HG03520 (cell line): ENCODE results near the gene GRM7.

ENCODE experiments used
- ATAC-seq: cut with Tn5 transposase; IDR thresholded peaks from one replicate; pipeline ENCODE4 v1.9.1; 2021; ENCODE audit warnings: mild to moderate bottlenecking, moderate library complexity; ENCODE audit not compliant: unreplicated experiment

The GRM7 gene

DNA sequence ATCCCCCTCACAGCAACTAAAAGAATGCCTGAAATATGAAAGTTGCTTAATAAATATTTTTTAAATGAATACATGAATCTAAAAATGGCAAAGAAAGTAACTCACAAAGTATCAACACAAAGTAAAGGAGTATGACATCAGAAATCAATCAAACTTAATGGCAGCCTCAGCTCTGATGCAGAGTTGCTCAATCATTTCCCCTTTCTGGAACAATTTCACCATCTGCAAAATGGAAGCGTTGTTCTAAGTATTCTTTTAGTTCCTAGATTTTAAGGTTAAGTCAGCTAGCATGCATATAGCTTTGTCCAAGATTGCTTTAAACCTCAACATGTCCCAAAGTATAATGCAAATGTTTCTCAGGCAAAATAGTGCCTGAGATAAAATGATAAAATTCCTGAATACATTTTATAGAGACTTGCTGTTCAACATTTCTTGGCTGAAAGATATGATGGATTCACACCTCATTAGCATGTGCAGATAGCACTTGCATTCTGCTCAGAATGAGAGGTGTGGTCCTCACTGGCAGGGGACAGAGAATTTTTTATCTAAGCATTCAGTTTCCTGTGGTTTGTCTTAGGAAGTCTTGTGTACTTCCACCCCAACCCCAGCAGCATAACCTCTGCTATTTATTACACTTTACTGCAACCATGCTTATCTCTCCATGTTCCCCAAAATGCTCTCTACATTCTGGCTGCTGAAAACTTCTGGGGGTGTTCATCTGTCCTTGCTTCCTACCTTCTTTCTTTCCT is 429.3 kb downstream of the GRM7 start:
- no peak for ATAC-seq

DNA sequence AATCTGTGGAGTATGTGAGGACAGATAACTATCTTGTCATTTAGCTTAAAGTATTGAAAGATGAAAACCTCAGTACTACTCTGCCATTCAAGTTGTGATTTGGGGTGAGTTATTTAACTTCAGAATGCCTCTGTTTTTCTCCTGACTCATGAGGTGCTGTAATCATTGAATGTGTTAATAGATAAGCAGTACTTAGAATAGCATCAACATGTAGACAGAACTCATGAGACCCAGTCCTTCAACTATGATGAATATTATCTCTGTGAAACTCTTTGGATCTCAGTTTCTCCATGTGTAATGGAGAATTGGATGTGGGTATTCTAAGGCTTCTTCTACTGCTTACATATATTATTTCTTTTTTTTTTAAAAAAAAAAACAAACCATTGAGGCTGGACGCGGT is 431.4 kb downstream of the GRM7 start:
- no peak for ATAC-seq

DNA sequence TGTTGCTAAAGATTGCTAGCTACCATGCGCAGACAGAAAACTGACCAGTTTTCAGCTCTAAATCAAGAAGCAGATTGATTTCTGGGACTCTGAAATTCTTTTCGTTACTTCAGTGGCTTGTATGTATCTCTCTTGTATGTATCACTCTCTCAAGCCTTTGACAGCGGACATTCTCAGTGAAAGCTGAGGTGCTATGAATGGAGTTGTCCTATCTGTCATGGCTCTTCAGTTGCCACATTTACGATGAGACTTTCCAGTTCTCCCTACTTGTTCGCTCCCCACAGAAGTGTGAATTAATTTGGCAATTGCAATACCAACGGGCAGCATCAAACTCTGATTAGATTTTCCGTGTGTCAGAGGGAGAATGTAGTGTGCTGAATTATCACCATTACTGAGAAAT is 432.4 kb downstream of the GRM7 start:
- ATAC-seq, result no peak

DNA sequence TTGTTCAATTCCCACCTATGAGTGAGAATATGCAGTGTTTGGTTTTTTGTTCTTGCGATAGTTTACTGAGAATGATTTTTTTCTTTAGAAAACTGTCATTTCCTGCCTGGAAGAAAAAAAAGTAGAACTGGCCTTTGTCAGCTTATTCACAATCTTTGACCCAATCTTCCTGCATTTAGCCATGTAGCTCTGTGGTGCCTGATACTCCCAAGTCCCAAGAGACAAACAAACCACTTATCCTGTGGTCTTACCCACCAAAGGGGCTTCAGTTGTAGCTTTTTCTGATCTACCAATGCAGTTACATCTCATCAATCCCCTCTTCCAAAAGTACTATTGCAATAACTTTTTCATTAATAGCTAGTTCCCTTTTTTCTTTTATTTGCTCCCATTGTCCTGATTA is 444.6 kb downstream of the GRM7 start:
- no peak for ATAC-seq

DNA sequence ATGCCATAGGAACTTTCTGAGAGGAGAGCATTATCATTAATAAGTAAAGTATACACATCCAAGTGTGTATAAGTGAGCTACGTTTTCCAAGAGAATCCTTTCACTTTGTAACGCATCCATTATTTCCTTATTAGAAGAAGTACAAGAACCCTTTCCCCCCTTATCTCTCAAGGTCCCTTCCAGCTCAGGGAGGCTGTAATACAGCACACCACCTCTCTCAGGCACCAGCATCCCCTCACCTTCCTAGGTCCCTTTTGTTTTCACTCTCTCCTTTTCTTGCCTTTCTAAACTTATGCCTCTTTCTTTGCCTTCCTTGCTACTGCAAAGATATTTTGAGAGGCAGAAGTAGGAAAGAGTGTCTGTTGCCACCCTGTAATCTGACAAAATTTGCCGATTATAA is 446.0 kb downstream of the GRM7 start:
- ATAC-seq, result no peak

DNA sequence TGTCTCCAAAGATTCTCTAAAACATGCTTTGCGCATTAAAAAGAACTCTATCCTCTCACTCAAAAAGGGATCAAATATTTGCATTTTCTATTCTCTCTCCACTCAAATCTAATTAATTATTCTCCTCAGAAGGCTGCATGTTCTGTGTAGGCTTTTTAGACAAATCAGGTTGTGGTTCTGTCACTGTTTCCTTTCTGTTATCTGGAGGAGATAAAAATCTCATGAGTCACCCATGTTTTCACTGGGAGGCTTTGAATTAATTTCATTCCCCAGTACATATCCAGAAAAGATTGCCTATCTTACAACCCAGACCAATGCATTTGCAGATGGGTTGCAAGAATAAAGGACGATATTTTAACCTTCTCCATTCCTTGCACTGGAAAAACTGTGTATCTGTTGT is 446.5 kb downstream of the GRM7 start:
- no peak for ATAC-seq

DNA sequence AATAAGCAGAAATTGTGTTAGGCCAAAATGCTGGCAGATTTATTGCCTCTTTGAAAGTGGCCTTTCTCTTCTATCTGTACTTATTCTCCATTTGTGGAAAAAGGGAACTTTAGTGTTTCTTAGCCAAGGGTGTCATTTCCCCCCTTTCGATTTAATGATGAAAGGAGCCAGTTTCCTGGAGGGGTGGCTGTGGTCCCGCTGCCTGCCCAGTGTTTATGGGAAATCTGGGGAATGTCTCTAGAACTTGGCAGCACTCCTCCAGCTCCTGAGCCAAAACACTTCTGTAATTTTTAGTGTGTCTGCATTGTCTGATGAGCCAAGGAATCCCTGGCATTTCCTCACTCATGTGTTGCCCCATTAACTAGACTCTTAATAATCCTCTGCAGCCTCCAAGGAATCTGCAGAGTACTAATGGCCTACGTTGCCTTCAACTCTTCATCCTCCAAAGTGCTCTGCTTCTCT is 448.8 kb downstream of the GRM7 start:
- no peak for ATAC-seq

DNA sequence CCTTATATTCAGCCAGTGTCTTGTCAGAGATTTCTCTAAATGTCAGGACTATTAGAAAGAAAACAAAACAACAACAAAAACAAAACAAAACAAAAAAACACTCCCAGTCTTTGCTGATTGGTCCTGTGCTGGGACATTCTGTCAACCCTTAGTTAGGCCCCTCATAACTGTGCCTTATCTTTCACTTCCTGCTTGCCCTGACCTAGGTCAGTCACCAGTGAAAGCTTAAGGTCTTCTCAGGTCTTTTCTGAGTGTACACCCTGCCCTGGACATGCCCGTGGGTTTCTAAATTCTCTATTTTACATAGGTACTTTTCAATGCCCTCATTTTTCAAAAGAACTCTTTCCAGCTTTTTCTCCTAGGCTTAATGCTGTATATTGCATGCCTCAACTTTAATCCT is 454.1 kb downstream of the GRM7 start:
- ATAC-seq, result no peak

DNA sequence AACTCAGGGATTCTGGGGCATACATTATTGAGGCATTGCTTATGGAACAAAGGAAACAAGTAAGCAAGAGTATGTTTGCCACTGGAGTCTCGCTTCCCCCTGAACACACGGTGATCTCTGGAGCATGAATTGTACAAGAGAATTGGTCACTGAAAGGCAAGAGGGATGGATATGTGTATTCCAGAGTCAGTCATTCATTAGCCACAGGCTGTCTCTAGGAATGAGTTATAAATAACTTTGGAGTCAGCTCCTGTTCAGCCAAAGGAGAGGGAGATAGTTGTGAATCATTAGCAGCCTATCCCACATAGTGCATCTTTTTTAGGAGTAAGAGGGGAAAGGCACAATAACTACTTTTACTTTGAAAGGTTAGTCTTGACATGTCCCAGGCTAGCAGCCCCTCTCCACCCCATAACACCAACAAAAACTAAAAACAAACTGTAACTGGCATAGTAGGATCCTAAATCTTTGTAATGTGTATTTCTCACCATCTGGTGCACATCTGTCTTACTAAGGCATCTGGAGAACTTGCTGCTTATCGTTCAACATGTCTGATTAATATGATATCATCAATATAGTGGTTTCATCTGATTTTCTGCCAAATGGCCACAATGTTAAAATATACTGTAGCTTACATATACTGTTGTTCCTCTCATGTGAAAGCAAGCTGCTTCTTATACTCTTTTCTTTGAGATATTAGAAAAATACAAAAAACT is 462.2 kb downstream of the GRM7 start:
- ATAC-seq, result no peak

DNA sequence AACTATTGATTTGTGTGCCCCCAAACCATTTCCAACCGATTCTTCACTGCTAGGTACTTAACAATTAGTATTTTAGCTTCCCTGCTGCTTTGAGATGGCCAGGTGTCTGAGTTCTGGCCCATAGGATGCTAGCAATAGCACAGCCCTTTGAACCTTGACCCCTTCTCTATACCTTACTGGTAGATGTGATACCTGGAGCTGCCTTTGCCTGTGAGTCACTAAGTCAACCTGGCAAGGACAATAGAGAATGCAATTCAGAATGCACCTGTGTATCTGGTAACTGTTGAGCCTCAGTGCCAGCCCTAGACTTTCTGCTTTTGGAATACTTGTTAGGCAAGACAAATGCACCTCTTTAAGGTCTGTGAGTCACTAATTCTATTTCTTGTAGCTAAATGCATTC is 467.4 kb downstream of the GRM7 start:
- ATAC-seq, result no peak

DNA sequence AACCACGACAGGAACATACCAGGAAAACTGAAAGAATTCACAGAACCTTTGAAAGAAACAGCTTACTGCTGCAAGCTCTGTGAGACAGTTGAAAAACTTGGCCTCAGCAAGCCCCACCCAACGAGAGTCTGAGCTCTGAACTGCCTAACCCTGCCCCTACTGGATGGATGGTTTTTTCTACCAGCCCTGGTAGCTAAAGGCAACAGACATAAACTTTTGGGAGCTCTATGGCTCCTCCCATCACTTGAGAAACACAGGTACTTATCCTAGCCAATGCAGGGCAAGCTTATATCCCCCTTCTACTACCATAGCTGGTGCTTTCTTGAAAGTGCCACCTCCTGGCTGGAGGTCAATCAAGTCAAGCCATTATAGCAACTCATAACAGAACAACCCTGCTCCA is 471.8 kb downstream of the GRM7 start:
- ATAC-seq, result no peak

DNA sequence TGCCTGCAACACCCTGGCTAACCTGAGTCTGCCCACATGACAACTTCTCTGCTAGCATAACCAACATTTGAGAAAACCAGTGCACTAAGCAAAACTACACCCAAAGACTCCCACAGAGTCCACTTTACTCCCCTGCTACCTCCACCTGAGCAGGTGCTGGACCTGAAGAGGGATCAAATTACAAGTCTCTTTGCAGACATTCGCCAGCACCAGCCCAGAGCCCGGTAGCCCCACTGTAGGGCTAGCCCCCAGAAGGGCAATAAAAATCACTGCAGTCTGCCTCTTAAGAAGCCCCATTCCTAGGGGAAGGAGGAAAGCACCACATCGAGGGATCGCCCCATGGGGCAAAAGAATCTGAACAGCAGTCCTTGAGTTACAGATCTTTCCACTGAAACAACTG is 472.2 kb downstream of the GRM7 start:
- no peak for ATAC-seq

DNA sequence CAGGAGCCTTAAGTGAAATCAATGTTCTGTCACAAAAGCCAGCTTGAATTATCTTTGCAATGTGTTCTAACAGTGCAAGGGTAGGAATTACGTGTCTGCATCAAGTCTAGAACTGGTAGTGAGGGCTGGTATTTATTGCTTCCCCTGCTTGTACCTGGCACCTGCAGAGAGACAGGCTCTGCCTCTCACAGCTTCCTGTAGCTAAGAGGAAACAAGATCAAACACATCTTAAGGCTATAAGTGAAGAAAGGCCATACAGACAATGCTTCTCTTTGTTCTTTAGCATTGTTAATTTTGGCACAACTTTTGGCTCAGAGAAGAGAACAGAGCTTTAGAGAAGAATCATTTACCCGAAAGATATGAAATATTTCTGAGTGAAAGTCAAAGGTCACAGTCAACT is 479.9 kb downstream of the GRM7 start:
- no peak for ATAC-seq

DNA sequence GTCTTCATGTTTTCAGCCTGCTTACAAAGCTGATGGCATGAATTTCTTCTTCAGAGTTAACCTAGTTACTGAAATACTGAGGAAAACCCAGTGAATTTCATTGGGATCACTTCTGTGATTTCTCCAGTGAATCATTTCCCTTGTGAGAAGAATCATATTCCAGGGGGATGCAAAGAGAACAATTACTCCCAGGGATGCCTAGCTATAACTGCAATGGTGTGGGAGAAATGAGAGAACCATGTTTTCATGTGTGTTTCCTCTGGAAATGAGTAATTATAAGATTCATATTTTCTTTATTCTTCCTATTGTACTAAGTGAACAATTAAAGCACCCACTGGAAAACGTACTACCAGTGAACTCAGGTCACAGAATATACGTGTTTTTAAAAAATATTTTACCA is 485.4 kb downstream of the GRM7 start:
- no peak for ATAC-seq

DNA sequence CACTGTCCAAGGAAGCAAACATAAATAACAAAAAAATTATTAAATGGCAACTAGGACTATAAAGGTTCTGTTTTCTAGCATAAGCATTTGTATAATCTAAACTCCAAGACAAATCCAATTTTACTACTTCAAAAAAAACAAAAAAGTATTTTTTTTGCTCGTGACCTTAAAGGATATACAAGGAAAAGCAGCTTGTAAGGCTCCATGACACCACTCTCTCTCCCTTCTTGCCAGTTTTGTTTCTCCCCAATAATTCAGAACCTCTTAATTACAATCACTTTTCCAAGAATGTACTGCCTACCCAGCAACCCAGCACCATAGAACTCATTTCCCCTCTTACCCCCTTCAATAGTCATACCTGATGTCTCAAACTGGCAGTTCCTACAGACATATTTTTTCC is 496.2 kb downstream of the GRM7 start:
- ATAC-seq, result no peak

DNA sequence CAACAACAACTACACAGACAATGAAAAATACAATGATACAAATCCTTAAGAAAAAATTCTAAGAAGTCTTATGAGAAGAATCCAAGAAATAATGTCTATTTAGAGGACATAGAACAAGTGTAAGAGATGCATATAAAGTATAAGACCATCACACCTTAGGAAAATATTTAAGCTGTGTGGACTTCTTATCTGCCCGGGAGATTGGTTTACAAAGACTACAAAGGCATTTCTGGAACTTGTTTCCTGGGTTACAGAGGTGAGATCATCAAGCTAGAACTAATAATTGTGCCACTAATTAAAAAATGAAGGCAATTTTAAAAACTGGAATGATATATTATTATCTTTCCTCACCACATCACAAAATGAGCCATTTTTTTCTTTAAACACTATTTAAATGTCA is 507.1 kb downstream of the GRM7 start:
- no peak for ATAC-seq

DNA sequence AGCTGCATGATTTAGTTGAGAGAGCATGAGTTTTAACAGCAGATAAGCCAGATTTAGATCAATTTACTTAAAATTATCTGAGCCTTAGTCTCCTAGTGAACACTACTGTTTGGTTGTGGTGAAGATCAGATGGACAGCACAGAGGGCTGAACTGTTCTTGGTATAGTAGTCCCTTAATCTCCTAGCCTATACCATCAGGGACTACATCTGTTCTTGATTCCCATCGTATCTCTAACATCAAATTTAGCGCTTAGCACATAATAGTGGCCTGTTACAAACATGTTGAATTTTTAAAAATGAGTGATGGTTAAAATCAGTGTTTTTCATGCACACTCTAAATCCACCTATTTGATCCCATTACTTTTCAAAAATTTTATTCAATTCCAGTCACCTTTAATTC is 507.7 kb downstream of the GRM7 start:
- ATAC-seq, result no peak

DNA sequence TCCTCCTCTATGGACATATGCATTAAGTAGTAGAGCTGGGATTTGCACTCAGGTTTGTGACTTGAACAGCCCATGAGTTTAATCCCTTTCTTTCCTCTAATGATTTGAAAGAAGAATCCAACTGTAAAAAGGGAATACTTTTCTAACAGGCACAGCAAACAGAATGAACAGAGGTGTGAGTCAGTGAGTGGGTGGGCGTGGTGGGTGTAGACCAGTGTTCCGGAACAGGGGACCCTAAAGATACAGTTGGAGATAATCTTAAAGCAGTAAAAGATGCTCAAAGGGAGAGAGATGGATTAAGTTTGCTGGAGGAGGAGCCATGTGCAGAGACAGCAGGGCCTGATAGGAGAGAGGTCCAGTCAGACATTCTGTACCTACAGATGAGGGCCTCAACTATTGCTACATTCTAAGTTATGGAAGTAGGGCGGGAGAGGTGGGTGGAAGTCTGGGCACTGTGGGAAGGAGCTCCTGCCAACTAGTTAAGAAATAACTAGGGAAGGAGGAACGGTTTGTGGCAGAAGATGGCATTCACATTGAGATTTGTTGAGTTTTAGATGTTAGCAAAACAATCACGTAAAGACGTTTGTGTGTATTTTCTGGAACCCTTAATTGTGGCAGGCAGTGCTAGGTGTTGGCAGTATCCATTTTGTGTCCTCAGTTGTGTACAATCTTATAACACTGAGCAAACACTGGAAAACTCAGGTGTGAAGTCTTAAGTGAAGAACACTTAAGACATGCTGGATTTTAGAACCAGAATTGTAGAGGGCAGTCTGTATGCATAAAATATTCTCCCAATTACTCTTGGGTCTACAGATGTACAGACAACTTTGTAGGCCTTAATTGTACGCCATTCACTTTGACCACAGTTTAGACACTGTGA is 511.0 kb downstream of the GRM7 start:
- ATAC-seq, result no peak

DNA sequence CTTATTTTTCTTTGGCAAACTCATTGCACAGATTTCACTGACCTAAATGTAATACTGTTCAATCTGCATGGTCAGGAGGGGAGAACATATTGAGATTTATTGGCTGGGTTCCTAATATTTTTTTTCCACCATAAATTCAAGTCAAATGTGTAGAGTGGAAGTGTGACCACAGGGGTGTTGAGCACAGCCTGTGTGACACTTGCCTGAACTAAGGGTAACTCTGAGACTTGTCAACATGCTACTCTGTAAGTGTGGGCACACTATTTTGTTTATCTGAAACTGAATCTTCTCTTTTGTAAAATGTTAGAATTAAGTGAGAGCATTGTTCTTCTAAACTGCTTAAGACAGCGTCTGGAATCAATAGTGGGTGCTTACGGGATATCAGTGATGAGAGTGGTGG is 516.2 kb downstream of the GRM7 start:
- no peak for ATAC-seq

DNA sequence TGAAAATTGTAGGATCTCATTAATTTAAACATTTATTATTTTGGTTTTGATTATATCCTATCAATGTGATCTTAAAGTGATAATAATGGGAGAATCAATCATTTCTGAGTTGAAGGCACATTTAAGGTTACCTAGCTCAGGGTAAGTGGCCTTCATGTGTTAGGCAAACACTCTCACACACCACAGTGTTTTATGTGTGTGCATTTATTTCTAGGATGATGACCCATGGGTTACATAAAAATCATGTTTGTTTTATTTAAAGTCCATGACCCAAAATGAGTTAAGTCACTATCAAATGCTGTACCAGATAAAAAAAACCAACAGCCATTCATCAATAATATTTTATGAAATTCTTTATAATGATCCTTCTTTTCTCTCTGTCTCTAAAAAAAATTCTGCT is 520.8 kb downstream of the GRM7 start:
- ATAC-seq, result no peak

DNA sequence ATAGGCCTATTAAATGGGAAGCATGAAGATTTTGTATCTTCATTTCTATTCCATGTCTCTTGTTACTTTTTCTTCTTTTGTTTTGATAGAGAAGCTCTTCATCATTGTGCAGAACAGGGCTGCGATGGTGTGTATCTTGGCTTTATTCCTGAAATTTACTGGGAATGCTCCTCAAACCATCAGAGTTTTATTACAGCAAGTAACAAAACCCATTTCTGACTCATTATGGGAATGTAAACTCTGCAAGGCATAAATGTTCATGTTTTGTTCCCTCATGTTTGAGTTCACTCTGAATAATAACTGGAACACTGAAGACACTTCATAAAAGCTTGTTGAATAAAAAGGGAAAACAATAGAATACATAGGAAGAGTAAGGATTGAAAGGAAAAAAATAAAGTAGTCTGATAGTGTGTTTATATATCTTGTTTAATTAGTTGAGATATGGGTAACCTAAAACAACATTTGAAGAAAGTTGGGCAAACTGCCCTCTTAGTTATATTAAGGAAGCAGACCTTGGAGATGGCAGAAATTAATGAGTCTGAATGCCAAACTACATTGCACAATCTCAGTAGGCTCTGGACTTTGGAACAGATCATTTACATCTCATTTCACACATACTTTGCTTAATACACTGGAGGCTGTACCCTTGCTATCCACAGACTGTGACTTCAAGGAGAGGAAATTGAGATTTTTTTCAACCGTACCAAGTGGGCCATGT is 521.5 kb downstream of the GRM7 start:
- ATAC-seq, result no peak
